Thyroid gland (tissue), 4 donors: ENCODE data around the gene MRPS10. TPM values are rescaled to one million over a fixed set of nuclear protein-coding genes. Genes with fewer than 3 reads are reported as not detected.
A peak's percentile ranks its signal among the peaks of the same experiment; 100 is the strongest.
"Not testable (repeated sequence)": the region's sequence is repeated elsewhere in the genome, so short reads cannot be mapped to it uniquely, and the experiment has no call there.

Source experiments
- DNase-seq, 2 donors: peaks; one replicate each; pipeline ENCODE4 v3.0.0-alpha.2; 2019
- H3K27ac ChIP-seq, 3 donors: fragments of 200-600 bp; sonication (generic); 1 replicate in 2 of 3; 2 replicates in 1 of 3; pipeline ENCODE4 v1.5.1; 2016 to 2019; ENCODE audit warnings: mild to moderate bottlenecking in 1 of 3, moderate library complexity in 1 of 3
- H3K27me3 ChIP-seq: fragments of 200-600 bp; sonication (generic); one replicate; pipeline ENCODE4 v1.5.1; 2019
- H3K36me3 ChIP-seq, 2 donors: fragments of 200-600 bp; sonication (generic); one replicate each; pipeline ENCODE4 v1.5.1; 2016 to 2019
- H3K4me1 ChIP-seq, 2 donors: fragments of 200-600 bp; sonication (generic); one replicate each; pipeline ENCODE4 v1.5.1; 2017 to 2019
- H3K4me3 ChIP-seq, 3 donors: fragments of 200-600 bp; sonication (generic); replicated peaks in 1 of 3; 1 replicate in 2 of 3; 2 replicates in 1 of 3; pipeline ENCODE4 v1.5.1; 2016; ENCODE audit warnings: mild to moderate bottlenecking in 1 of 3
- H3K9me3 ChIP-seq: fragments of 200-600 bp; sonication (generic); one replicate; pipeline ENCODE4 v1.5.1; 2017
- POLR2A ChIP-seq, 2 donors: fragments of 450-650 bp; IDR thresholded peaks; one replicate each; pipeline ENCODE4 v1.6.1; 2017; ENCODE audit warnings: antibody characterized with exemption in 2 of 2, mild to moderate bottlenecking in 2 of 2, moderate library complexity in 1 of 2
- WGBS, 2 donors: methylation state at CpG; one replicate each; pipeline ENCODE4 v1.1.5; 2017; 5-methylcytosine and 5-hydroxymethylcytosine counted together
- intact Hi-C: fragments of 100-400 bp; cut with DNase I; formaldehyde crosslinking; loops from one replicate; pipeline ENCODE4 v1.15.1; 2023
- total RNA-seq, 4 donors: library from RNA; depleted of rRNA; stranded (reverse); fragments of >200 nt; gene quantifications; one replicate each; pipeline ENCODE4 v1.2.3, GENCODE V29; 2016
- TF ChIP-seq, protein P1 (sequence below), 6 experiments: fragments of 200-600 bp in 3 of 6; fragments of 450-650 bp in 3 of 6; sonication (generic) in 3 of 6; IDR thresholded peaks; one replicate each; pipeline ENCODE4 v1.5.1; 2016 to 2019; ENCODE audit warnings: antibody characterized with exemption in 6 of 6, mild to moderate bottlenecking in 2 of 6, inconsistent platforms in 1 of 6, moderate library complexity in 1 of 6

Gene MRPS10
- total RNA-seq, 4 donors from 2014 or later, result 35.2 to 42.5 (median 36.9) TPM

DNA sequence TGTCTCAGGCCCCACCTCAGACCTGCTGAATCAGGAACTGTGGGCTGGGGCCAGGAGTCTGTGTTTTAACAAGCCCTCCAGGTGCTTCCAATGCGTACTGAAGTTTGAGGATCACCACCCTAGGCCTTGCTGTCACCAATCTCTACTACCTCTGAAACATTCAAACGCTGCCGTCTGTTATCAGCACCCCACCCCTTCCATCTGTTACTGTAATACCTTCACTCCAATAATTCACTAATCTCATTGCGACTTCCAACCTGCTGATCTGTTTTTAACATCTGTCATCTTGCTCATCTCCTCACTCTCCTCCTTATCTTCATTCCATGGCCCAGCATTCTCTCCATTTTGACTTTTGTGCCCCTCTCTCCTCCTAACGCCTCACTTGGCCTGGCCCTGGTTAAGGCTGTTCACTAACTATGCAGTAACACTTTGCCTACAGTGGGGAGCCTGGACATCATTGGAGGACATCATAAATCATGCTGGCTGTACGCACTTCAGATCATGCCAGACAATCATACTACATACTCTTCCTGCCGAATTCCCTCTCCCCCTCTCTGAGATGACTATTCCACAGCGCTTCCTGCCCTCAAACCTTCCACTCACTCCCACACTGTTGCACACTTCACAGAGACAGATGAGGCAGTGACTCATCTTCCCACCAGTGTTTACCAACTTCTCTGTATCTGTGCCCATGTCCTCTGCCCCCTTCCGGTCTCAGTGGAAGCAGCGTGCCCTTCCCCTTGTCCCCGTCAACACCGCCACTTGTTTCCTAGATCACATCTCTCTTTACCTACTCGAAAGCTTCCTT, 19.9 kb downstream of the MRPS10 start:
- peaks cover 7 to 12% of the 10 kb centered on the region in 2 donors for H3K4me1 ChIP-seq
- no peak for DNase-seq
- WGBS, 2 donors, result 84 to 86% methylated on average over 13 of the region's 13 CpGs
- H3K4me3 ChIP-seq, result no peak overlapping the region
- TF ChIP-seq POLR2A (IDR thresholded peaks at IDR 0.05), result no peak
- TF ChIP-seq, protein P1, sequence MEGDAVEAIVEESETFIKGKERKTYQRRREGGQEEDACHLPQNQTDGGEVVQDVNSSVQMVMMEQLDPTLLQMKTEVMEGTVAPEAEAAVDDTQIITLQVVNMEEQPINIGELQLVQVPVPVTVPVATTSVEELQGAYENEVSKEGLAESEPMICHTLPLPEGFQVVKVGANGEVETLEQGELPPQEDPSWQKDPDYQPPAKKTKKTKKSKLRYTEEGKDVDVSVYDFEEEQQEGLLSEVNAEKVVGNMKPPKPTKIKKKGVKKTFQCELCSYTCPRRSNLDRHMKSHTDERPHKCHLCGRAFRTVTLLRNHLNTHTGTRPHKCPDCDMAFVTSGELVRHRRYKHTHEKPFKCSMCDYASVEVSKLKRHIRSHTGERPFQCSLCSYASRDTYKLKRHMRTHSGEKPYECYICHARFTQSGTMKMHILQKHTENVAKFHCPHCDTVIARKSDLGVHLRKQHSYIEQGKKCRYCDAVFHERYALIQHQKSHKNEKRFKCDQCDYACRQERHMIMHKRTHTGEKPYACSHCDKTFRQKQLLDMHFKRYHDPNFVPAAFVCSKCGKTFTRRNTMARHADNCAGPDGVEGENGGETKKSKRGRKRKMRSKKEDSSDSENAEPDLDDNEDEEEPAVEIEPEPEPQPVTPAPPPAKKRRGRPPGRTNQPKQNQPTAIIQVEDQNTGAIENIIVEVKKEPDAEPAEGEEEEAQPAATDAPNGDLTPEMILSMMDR (IDR thresholded peaks at IDR 0.05), result no peak
- H3K36me3 ChIP-seq, result no peaks in the 10 kb centered on the region
- intact Hi-C loops, result no loop called here
- no peaks in the 10 kb centered on the region for H3K9me3 ChIP-seq
- H3K27me3 ChIP-seq, result no peaks in the 10 kb centered on the region
- H3K27ac ChIP-seq, result no peak overlapping the region

DNA sequence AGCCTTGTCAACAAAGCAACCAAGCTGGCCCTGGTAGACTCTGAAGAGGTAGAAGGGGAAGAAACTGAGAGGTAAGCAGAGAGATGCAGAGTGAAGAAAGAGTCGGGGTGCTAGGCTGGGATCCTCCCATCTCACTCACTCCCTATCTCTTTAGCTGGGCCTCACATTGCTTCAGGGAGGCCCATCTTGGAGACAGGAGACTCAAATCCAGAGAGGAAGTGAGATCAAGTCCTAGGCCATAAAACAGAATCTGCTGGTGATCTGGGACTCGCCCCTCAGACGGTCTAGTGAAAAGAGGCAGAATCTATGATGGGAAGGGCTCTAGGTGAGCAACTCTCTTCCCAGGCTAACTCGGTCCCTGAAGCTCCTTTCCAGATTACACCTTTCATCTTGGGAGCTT, 22.2 kb downstream of the MRPS10 start:
- no peaks in the 10 kb centered on the region for H3K27me3 ChIP-seq

DNA sequence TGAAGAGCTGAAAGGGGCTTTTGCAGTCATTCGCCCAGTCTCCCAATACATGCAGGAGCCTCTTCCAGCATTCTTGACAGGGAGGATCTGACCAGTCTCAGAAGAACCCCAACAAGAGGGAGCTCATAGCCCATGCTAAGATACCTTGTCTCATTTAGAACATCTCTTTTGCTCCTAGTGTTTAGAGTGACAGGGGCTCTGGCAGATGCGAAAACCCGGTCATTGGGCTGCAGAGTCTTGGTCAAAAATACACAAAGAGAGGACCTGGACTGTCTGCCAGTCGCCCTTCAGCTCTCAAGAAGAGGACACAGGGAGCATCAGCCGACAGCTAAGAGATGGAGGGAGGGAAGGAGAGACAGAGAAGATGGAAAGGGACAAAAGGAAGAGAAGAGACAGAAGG, 23.6 kb downstream of the MRPS10 start:
- Histone ChIP-seq H3K9me3 (no peaks in the 10 kb centered on the region), H3K36me3 (no peaks in the 10 kb centered on the region), H3K4me3 (no peak overlapping the region), H3K4me1 (peaks cover 5 to 8% of the 10 kb centered on the region in 2 donors), H3K27ac (no peak overlapping the region), H3K27me3 (no peaks in the 10 kb centered on the region)
- WGBS, 2 donors, result 89 to 92% methylated on average over 5 of the region's 5 CpGs
- intact Hi-C loops, result no loop called here
- no peak for DNase-seq
- TF ChIP-seq, protein P1 (IDR thresholded peaks at IDR 0.05), result no peak
- TF ChIP-seq POLR2A (IDR thresholded peaks at IDR 0.05), result no peak

More for the DNA sequence above, 22.2 kb downstream of the MRPS10 start:
- Histone ChIP-seq H3K27ac (no peak overlapping the region), H3K36me3 (no peaks in the 10 kb centered on the region), H3K4me1 (peaks cover 5 to 8% of the 10 kb centered on the region in 2 donors), H3K9me3 (no peaks in the 10 kb centered on the region), H3K4me3 (no peak overlapping the region)
- 81 to 91% methylated on average over 4 of the region's 4 CpGs for WGBS, 2 donors
- DNase-seq, result no peak
- no peak for TF ChIP-seq POLR2A (IDR thresholded peaks at IDR 0.05)
- TF ChIP-seq, protein P1 (IDR thresholded peaks at IDR 0.05), result no peak
- intact Hi-C loops, result no loop called here

DNA sequence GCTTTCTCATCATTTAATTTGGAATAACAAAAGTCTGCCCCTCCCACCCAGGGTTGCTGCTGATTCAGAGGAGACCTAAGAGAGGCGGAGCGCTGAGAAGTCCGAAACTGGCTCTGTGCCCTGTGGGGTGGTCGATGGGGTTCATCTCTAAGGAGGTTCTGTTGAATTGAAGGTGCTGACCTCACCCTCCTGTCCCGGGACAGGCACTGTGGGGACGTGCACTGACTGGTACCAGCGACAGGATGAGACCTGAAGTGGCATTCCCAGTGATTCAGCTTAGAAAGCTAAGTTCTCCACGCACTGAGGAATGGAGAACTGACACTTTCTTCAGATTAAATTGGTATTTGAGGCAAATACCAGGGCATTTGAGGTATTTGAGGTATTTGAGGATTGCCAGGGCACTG, 24.2 kb downstream of the MRPS10 start:
- 45 to 49% methylated on average over 8 of the region's 8 CpGs for WGBS, 2 donors
- H3K27ac ChIP-seq, result peak overlapping the region in 1 of 3 donors; percentile 15

DNA sequence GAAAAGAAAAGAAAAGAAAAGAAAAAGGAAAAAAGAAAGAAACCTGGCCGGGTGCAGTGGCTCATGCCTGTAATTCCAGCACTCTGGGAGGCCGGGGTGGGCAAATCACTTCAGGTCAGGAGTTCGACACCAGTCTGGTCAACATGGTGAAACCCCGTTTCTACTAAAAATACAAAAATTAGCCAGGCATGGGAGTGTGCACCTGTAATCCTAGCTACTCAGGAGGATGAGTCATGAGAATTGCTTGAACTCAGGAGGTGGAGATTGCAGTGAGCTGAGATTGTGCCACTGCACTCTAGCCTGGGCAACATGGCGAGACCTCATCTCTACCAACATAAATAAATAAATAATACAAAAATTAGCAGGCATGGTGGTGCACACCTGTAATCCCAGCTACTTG, 25.3 kb downstream of the MRPS10 start:
- H3K27me3 ChIP-seq, H3K4me1 ChIP-seq, H3K27ac ChIP-seq, intact Hi-C loops, H3K9me3 ChIP-seq, H3K36me3 ChIP-seq, H3K4me3 ChIP-seq, DNase-seq: not testable (repeated sequence)
- WGBS, 2 donors, result 80 to 85% methylated on average over 5 of the region's 5 CpGs

More for the DNA sequence above, 24.2 kb downstream of the MRPS10 start:
- Histone ChIP-seq H3K9me3 (no peaks in the 10 kb centered on the region), H3K4me3 (no peak overlapping the region), H3K27me3 (no peaks in the 10 kb centered on the region), H3K4me1 (peaks cover 5 to 8% of the 10 kb centered on the region in 2 donors), H3K36me3 (no peaks in the 10 kb centered on the region)
- DNase-seq, result peak in 1 of 2 donors; percentile 5
- intact Hi-C loops, result no loop called here
- TF ChIP-seq, protein P1 (IDR thresholded peaks at IDR 0.05), result no peak
- no peak for TF ChIP-seq POLR2A (IDR thresholded peaks at IDR 0.05)
